Stimulated activated naive CD8-positive, alpha-beta T cell treated with anti-CD3 and anti-CD28 coated beads, Interleukin-15, Interleukin-2, amounts not matched to agents 100 U/mL and 50 U/mL, for 24 hours (primary cell): ENCODE data around the gene KLK11.
"Not testable (repeated sequence)": the region's sequence is repeated elsewhere in the genome, so short reads cannot be mapped to it uniquely, and the experiment has no call there.

Experiments used
- ATAC-seq: fragments of 150-1000 bp; cut with Tn5 transposase; one replicate; pipeline ENCODE4 v1.10.0; 2021
- DNase-seq: peaks from one replicate; pipeline ENCODE4 v3.0.0; 2021

KLK11 gene

GRCh38 chr19:51003316-51003715 lies 23.1 kb downstream of the KLK11 start:
- DNase-seq = no peak
- no peak for ATAC-seq

- peak; percentile 30 for DNase-seq
These were observed 23.7 kb downstream of the KLK11 start for GRCh38 chr19:51002542-51003311.

GRCh38 chr19:51002089-51002532 lies 24.3 kb downstream of the KLK11 start:
- ATAC-seq (no peak), DNase-seq (no peak)

More at GRCh38 chr19:51002542-51003311, 23.7 kb downstream of the KLK11 start:
- no peak for ATAC-seq

- no peak for ATAC-seq
- DNase-seq = no peak
These were observed 24.9 kb downstream of the KLK11 start, which contains the start of gene KLK8 for GRCh38 chr19:51001515-51001914. Gene KLK8, minus strand, starts transcription at chr19:51001604. Its CDS starts 437 bp downstream, at chr19:51001167.

GRCh38 chr19:51000981-51001380 lies 25.4 kb downstream of the KLK11 start:
- ATAC-seq = no peak

GRCh38 chr19:51000426-51000825 lies 26.0 kb downstream of the KLK11 start:
- ATAC-seq = no peak
- no peak for DNase-seq

More at GRCh38 chr19:51000981-51001380, 25.4 kb downstream of the KLK11 start:
- no peak for DNase-seq

- ATAC-seq = no peak
- no peak for DNase-seq
These were observed 27.7 kb downstream of the KLK11 start for GRCh38 chr19:50998686-50999085.

- no peak for ATAC-seq
- no peak for DNase-seq
These were observed 28.4 kb downstream of the KLK11 start for GRCh38 chr19:50998061-50998460.

GRCh38 chr19:50994129-50994528 lies 32.3 kb downstream of the KLK11 start:
- DNase-seq (no peak), ATAC-seq (no peak)

- DNase-seq (no peak), ATAC-seq (no peak)
These were observed 33.8 kb downstream of the KLK11 start for GRCh38 chr19:50992666-50993035.

- not testable (repeated sequence) for ATAC-seq, DNase-seq
These were observed 42.0 kb downstream of the KLK11 start for GRCh38 chr19:50984416-50984815.

- ATAC-seq = no peak
These were observed 42.7 kb downstream of the KLK11 start, which contains the start of gene KLK7 for GRCh38 chr19:50983625-50984292. Gene KLK7, minus strand, starts transcription at chr19:50983917. Its CDS starts 1,518 bp downstream, at chr19:50982399.

GRCh38 chr19:50982186-50982585 lies 44.2 kb downstream of the KLK11 start:
- DNase-seq (no peak), ATAC-seq (no peak)

More at GRCh38 chr19:50983625-50984292, 42.7 kb downstream of the KLK11 start, which contains the start of gene KLK7:
- DNase-seq = no peak

- DNase-seq (no peak), ATAC-seq (no peak)
These were observed 44.7 kb downstream of the KLK11 start for GRCh38 chr19:50981587-50982146.

GRCh38 chr19:50980208-50980607 lies 46.2 kb downstream of the KLK11 start:
- DNase-seq (no peak), ATAC-seq (no peak)

GRCh38 chr19:50979758-50980157 lies 46.7 kb downstream of the KLK11 start:
- DNase-seq = no peak
- ATAC-seq = no peak

- ATAC-seq = no peak
- no peak for DNase-seq
These were observed 47.5 kb downstream of the KLK11 start for GRCh38 chr19:50978772-50979390.

- DNase-seq = no peak
These were observed 48.8 kb downstream of the KLK11 start for GRCh38 chr19:50977626-50978025.

GRCh38 chr19:50975766-50976165 lies 50.6 kb downstream of the KLK11 start:
- no peak for DNase-seq

More at GRCh38 chr19:50977626-50978025, 48.8 kb downstream of the KLK11 start:
- no peak for ATAC-seq

GRCh38 chr19:50974702-50975556 lies 51.5 kb downstream of the KLK11 start:
- DNase-seq = no peak

More at GRCh38 chr19:50975766-50976165, 50.6 kb downstream of the KLK11 start:
- ATAC-seq = no peak

GRCh38 chr19:50972795-50973376 lies 53.5 kb downstream of the KLK11 start:
- ATAC-seq (no peak), DNase-seq (no peak)

More at GRCh38 chr19:50974702-50975556, 51.5 kb downstream of the KLK11 start:
- ATAC-seq = no peak
